ENCODE measurements around the gene SYNE2.
A peak's percentile ranks its signal among the peaks of the same experiment; 100 is the strongest.
"Not testable (repeated sequence)": the region's sequence is repeated elsewhere in the genome, so short reads cannot be mapped to it uniquely, and the experiment has no call there.

SYNE2 gene

DNA sequence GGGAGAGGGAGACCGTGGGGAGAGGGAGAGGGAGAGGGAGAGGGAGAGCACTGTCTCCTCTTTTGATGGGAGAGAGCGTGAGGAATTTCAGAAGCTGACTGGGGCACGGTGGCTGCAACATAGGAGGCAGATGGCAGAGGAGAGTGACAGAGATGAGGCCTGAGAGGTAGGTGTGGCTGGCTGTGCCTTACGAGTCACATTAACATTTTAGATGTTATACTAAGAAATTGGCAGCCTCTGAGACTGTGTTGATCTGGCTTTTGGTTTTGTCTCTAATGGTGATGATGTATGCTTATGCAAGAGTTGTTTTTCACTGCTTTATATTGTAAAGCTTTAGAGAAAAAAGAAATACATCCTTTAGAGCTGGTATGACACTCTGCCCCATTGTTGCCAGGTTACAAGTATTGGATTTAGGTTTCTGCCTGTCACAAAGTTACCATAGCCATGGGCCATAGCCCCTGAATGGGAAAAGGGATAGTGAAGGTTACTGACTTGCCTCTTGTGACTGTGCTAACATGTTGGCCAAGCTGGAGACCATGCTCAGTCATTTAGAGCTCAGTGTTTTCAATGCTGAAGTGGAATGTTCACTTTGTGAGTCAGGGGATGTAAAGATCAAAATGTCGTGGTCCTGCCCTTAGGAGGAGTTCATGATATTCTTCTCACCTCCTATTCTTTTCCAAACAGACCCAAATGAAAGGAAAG lies 186.2 kb downstream of the SYNE2 start:
- no peak for DNase-seq

DNA sequence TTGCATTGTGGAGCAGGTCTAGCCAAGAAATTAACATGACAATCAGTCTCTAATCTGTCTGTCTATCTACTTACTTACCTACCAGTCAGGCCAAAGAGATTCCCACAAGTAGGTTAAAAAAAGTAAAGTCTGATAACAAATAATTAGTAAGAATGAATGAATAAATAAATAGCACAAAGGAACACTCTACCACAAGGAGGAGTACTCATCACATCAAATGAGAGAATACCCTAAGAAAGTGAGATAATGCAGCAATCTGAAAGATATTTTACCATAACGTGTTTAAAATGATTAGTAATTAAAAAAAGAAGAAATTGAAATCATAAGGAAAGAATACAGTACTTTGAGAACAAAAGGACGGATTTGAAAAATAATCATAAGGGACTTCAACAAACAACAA lies 187.2 kb downstream of the SYNE2 start:
- no peak for DNase-seq

DNA sequence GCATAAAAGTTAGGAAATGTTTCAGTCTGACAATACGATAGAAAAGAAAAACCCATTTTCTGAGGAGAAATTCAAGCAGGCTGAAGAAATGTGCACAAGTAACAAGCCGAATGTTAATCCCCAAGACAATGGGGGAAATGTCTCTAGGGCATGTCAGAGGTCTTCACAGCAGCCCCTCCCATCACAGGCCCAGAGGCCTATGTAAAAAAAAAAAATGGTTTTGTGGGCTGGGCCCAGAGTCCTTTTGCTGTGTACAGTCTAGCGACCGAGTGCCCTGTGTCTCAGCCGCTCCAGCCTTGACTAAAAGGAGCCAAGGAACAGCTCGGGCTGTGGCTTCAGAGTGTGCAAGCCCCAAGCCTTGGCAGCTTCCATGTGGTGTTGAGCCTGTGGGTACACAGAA lies 190.5 kb downstream of the SYNE2 start:
- DNase-seq: not testable (repeated sequence)

DNA sequence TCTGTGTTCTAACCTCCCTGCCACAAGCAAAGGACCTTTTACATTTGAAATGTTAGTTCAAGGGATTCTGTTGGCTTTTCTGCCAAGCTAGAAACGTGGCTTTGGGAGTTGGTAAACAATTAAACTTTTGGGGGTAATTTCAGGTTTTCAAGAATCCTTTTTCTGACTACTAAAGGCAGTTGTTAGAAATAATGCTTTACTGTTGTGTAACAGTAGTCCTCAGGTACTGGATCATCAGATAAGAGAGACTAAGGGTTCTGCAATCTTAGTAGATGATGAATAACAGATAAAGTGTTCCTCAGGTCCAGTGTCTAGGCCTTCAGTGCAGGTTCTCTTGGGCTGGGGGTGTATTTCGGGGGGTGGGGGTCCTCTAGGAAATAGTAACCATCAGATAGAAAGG lies 192.3 kb downstream of the SYNE2 start:
- no peak for DNase-seq

DNA sequence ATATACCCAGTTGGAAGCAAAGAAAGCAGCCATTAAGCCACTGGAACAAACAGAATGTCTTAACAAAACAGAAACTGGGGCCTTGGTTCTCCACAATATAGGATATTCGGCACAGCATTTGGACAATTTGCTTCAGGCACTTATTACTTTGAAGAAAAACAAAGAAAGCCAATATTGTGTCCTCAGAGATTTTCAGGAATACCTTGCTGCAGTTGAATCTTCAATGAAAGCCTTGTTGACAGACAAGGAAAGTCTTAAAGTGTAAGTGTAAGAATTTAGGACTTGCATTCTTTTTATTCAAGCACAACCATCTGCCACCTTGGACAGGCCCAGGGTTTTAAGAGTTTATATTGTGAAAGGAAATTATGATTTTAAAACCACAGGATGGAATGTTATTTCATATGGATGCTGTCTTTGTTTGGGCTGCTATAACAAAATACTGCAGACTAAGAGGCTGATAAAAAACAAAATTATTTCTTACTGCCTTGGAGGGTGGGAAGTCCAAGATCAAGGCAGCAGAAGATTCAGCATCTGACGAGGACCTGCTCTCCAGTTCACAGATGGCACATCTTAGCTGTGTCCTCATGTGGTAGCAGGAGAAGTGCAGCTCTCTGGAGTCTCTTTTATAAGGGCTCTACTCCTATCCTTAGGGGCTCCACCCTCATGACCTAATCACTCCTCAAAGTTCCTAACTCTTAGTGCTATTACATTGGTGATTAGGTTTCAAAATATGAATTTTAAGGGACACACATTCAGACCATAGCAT lies 197.0 kb downstream of the SYNE2 start:
- no peak for DNase-seq

DNA sequence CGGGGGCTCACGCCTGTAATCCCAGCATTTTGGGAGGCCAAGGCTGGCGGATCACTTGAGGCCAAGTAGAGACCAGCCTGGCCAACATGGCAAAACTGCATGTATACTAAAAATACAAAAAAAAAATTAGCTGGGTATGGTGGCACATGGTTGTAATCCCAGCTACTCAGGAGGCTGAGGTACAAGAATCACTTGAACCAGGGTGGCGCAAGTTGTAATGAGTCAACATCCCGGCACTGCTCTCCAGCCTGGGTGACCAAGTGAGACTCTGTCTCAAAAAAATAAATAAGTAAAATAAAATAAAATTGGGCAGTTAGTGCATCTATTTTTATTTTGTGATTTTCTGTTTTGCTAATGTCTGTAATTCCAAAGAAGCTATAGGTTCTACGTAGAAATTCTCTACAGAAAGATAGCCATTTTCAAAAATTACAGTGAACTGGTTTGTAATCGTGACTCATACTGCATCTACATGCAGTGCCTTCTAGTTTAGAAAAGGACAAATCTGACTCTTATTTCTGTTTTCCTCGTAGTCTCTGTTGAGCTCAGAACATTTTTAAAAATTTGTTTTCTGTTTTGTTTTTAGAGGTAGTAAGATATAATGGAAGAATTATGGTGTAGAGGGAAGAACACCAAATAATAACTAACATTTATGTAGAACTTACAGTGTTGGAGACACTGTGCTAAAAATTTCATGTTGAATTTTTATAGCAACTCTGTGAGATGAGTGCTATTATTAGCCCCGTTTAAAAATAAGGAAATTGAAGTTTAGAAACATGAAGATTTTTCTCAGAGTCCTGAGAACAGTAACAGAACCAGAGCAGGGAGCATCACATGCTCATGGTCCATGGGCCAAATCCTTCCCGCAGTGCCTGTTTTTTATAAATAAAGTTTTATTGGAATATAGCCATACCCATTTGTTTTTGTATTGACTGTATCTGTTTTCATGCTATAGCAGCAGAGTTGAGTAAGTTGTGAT lies 201.2 kb downstream of the SYNE2 start:
- DNase-seq: peak; percentile 5

DNA sequence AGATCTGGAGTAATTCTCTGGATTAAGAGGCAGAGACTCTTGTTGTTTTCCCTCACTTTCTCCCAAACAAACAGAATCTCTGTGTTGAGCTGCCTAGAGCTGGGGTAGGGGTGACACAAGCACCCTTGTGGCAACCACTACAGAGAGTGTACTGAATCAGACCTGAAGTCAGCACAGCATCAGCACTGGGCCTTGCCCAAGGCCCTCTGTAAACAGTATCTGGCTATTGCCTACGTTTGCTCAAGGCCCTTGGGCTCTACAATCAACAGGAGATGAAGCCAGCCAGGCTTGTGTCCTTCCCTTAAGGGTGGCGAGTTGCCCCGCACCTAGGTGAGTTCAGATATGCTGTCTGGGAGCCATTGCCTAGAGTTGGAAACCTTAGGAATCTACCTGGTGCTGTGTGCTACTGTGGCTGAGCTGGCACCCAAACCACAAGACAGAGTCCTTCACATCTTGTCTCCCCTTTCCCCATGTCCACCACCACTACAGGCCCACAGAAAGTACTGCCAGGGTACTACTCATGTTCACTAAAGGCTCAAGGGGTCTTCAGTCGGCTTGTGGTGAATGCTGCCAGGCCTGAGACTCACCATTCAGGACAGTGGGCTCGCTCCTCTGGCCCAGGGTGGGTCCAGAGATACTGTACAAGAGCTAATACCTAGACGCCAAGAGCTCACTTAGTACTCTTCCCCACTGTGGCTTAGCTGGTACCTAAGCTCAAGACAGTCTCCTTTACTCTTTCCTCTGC lies 206.8 kb downstream of the SYNE2 start:
- no peak for DNase-seq

DNA sequence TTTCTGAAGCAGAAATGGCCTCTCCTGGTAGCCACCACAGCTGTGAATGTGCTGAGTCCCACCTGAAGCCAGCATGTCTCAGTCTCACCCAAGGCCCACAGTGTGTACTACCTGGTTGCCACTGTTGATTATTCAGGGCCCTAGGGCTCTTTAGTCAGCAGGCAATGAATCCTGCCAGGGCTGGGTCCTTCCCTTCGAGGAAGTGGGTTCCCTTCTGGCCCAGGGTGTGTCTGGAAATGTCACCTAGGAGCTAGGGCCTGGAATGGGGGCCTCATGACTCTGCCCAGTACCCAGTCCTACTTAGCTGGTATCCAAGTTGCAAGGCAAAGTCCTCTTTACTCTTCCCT lies 207.4 kb downstream of the SYNE2 start:
- DNase-seq: no peak

DNA sequence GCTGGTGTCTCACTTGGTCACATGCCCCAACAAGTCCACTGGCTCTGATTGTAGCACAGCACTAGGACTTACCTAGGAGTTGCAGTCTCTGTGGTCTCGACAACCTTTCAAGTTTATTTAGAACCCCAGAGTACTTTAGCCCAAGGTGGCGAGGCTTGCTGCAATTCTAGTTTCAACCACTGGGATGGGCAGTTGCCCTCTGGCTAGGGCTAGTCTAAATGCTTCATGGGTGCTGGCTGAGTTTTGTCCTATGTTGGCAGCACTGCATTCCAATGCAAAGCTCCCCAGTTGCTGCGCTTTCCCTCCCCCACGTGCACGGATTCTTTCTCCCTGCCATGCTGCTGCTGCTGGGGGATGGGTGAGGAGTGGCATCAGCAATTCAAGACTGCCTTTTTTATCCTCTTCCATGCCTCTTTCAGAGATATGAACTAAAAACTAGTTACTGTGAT lies 207.9 kb downstream of the SYNE2 start:
- DNase-seq: peak; percentile 47

DNA sequence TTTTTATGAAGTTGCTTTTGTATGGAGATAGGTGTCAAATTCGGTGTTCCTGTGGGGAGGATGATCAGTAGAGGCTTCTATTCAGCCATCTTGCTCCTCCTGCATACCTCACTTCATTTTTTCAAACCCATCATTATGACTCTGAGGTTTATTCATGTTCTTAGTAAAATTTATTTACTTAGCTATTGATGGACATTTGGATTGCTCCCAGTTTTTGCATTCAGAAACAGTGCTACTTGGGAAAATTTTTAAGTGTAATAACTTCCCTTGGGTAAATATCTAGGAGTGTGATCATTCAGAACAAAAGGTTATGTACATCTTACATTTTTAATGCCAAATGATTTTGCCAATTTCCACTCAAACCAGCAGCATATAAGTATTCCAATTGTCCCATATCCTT lies 208.3 kb downstream of the SYNE2 start:
- DNase-seq: no peak

DNA sequence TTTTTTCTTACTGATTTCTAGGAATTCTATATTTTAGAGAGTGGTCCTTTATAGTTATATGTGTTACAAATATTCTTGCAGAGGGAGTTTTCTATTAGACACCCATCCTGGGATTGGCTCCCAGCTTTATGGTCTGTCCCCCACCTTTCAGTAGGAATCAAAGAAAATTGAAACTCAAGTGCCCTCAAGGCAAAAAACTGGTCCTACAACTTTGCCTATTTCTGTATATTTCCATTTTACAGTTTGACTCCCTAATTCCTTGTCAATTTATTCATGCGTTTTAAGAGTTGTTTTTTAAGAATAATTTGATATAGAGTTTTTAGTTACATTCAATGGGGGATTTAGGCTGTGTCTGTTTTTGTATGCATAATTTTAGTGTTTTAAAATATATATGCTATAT lies 208.9 kb downstream of the SYNE2 start:
- no peak for DNase-seq

DNA sequence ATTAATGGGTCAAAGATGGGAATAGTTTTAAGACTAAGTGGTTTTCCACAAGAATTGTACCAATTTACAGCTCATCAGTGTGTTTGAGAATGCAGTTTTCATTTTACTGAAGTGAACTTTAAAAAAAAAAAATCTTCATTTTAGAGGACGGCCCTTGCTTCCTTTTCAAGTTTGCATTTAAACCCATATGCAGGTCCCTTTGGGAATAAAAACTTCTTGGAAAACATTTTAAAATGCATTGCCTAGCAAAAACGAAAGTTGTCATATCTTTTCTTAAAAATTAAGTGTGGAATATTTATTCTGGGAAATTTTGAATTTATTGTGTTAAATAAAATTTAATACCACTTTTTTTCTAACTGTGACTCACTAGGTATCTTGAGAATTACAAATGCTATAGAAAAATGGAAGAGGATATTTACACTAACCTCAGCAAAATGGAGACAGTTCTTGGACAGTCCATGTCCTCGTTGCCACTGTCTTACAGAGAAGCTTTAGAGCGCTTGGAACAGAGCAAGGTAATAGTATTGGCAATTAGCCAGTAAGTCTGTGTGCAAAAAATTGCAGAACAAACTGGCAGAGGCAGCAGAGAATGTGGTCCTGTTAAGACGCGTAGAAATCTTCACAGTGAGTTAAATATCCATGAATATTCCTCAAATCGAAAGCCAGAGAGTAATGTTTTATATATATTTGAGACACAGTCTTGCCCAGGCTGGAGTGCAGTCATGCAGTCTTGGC lies 209.7 kb downstream of the SYNE2 start:
- DNase-seq: no peak

DNA sequence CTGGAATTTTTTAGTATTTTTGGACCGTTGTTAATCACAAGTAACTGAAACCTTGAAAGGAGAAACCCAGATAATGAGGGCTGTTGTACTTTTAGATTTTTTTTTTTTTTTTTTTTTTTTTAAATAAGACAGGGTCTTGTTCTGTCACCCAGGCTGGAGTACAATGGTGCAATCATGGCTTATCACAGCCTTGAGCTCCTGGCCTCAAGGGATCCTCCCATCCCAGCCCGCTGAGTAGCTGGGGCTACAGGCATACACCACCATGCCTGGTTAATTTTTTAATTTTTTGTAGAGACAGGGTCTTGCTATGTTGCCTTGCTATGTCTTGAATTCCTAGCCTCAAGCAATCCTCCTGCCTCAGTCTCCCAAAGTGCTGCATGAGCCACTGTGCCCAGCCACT lies 211.6 kb downstream of the SYNE2 start:
- DNase-seq: no peak

DNA sequence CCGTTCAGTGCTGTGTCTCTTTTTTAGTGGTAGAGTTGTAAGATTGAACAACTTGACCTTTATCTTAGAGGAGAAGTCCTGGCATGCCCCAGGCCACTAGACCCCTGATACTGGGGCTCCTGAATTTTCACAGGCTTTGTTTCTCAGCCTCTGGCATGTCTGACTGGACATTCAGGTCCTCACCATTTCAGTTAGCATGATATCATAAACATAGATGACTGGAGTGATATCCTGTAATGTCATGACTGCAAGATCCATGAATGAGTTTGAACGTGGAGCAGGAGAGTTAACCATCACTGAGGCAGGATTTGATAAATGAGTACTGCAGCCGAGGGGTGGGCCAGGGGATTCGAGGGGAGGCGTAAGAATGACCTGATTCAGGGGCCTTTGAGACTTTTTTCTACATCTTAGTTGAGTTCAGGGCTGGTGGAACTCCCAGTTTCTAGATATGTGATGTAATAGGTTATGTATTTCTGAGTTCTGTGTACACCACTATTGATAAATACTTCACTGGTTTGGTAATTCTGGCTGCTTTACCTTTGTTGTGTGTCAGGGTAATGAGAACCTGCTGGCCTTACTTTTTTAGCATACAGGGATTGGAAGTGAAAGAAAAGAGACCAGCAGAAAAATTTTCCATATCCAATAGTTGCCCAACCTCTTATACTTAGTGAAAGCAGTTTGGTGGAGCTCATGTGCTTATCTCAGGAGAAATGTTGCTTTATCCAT lies 217.0 kb downstream of the SYNE2 start:
- DNase-seq: no peak

DNA sequence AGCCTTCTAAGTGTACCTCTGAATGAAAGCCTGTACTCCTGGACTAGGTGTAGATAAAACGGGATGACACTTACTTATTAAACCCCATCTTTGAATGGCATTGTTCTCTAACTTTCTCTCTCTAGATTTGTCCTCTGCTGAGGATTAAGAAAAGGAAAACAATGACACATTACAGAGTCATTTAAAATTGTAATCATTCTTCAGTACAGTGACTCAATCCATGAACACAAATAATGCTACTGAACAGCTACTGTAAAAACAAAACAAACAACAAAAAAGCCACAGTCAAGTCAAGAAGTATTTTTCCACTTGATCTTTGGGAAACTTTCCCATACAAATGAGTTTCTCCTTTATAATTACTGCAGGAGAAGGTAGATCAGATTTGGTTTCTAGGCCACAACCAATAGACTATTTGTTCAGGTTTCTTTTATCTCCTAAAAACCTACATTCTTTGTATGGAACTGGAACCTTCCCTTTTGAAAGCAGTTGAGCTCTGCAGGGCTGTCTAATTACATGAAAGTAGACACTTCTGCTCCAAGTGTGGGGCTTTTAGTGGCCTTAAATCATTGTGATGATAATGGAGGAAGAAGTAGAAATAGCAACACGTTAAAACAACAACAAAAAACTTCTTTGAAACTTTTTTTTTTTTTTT lies 222.3 kb downstream of the SYNE2 start:
- no peak for DNase-seq

DNA sequence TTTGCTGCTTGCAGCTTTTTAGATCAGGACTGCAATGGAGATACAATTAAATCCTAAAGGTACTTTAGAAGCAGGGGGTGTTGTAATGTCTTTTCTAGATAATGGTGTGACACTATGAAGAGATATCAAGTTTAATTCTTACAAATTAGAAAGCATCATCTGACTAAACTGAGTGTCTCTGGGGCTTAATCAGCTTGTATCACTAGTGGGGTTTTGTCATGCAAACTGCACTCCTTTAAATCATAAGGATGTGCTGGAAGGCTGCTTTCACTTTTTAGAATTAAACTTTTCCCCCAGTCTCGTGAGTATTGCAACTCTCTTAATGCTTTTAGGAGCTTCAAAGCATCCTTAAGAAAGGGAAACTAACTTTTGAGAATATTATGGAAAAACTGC lies 222.8 kb downstream of the SYNE2 start:
- no peak for DNase-seq

DNA sequence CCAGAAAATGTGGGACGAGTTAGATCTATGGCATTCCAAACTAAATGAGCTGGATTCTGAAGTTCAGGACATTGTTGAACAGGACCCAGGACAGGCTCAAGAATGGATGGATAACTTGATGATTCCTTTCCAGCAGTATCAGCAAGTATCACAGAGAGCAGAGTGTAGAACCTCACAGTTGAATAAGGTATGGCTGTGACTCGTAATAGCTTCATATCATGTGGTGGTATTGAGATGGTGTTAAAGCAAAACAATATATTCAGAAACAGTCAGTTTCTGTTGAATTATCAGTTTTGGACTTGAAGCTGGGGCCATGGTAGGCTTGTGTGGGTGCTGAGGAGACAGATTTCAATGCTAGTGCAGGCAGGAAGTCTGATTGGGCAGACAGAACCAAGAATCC lies 227.6 kb downstream of the SYNE2 start:
- DNase-seq: no peak

DNA sequence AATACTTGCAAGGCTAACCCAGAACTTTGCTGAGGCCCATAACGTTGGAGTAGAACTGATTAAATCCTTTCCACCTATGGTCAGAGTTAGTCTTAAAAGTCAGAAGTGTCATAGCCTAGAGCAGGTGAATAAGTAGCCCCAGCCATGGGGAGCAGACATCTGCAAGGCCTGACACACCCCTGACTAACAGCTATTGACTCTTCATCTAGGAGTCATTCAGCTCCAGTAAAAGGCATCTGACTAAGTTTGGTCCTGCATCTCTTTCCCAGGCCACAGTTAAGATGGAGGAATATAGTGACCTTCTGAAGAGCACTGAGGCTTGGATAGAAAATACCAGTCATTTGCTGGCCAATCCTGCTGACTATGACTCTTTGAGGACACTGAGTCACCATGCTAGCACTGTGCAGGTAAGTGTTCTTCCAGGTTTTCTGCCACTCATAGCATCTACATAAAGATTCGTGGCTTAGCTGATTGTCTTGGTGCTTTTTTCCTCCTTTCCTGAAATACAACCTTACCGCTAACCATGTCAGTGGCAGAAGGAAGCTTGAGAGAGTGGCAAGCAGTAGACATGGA lies 228.5 kb downstream of the SYNE2 start:
- no peak for DNase-seq

DNA sequence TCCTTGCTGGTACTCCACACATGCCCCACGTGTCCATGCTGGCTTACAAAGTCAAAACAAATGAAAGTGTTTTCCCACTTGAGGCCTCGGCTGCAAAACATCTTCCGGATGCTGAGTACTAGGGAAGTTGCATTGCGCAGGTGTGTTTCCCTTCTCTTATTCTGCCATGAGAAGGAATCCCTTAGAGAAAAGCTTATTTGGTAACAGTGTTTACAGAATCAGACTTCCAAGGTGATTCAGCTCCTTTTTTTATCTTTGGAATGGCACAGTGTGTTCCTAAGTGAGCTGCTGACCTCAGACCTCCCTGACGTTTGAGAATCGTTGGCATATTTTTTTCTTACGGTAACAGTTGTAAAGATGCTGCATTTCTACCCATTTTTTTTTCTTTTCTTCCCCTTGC lies 230.0 kb downstream of the SYNE2 start:
- DNase-seq: peak; percentile 3

DNA sequence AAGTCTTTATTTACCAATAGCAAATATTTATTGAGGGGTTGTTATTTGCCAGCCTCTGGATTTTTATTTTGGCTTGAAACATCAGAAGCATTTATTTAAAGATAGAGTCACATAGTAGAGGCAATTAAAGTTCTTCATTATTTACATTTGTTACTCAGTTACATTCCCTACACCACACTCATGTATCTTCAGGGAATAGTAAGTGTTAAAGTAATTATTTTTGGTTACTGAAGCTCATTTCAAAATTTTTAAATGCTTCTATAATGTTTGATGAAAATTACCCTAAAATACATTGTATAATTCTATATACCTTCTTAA lies 235.8 kb downstream of the SYNE2 start:
- DNase-seq: no peak

DNA sequence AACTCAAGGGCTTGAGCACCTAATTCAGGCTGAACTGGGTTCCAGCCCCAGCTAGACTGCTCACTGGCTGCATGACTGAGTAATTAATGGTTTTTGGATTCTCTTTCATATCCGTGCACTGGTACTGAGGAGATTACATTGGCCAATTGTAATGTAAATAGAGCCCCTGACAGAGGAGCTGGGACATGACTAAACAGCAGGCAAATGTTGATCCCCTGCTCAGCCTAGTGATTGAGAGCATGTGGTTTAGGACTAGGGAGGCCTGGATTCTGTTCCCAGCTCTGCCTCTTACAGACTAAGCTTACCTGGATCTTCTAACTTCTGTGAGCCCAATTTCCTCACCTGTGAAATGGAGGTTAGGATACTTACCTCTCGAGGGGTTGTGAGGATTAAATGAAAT lies 237.1 kb downstream of the SYNE2 start:
- DNase-seq: no peak
